HG03045 (cell line): ENCODE measurements around the gene ZNF695.
"Not testable (repeated sequence)": the region's sequence is repeated elsewhere in the genome, so short reads cannot be mapped to it uniquely, and the experiment has no call there.

Source experiments
- ATAC-seq: cut with Tn5 transposase; IDR thresholded peaks from one replicate; pipeline ENCODE4 v1.9.1; 2021; ENCODE audit warnings: mild to moderate bottlenecking, moderate library complexity; ENCODE audit not compliant: unreplicated experiment

Gene ZNF695

GRCh38 chr1:247007511-247008405 is at the start of gene ZNF695:
ZNF695 (minus strand) TSS chr1:247008057; CDS start chr1:247007908, 149 bp downstream.
- peak; percentile 100 for ATAC-seq

- no peak for ATAC-seq
These were observed 48.2 kb upstream of the ZNF695 start for GRCh38 chr1:247056071-247056470.

GRCh38 chr1:247054992-247055415 is 47.1 kb upstream of the ZNF695 start:
- no peak for ATAC-seq

GRCh38 chr1:247047702-247048101 is 39.8 kb upstream of the ZNF695 start:
- no peak for ATAC-seq

- no peak for ATAC-seq
These were observed 39.4 kb upstream of the ZNF695 start for GRCh38 chr1:247047260-247047659.

- ATAC-seq, result no peak
These were observed 35.5 kb upstream of the ZNF695 start for GRCh38 chr1:247043406-247043805.

GRCh38 chr1:247037511-247038320 is 29.9 kb upstream of the ZNF695 start:
- ATAC-seq, result no peak

- not testable (repeated sequence) for ATAC-seq
These were observed 24.4 kb upstream of the ZNF695 start for GRCh38 chr1:247032306-247032705.

- not testable (repeated sequence) for ATAC-seq
These were observed 16.8 kb upstream of the ZNF695 start for GRCh38 chr1:247024658-247025057.

GRCh38 chr1:247013391-247013790 is 5.5 kb upstream of the ZNF695 start:
- ATAC-seq, result no peak

GRCh38 chr1:247008406-247008799 is 546 bp upstream of the ZNF695 start:
- ATAC-seq, result no peak

- not testable (repeated sequence) for ATAC-seq
These were observed 3.8 kb downstream of the ZNF695 start for GRCh38 chr1:247004081-247004480.

GRCh38 chr1:246989901-246990300 is 18.0 kb downstream of the ZNF695 start:
- no peak for ATAC-seq

- ATAC-seq, result no peak
These were observed 19.5 kb downstream of the ZNF695 start for GRCh38 chr1:246988316-246988715.

- ATAC-seq, result no peak
These were observed 20.7 kb downstream of the ZNF695 start for GRCh38 chr1:246987083-246987690.

GRCh38 chr1:246978785-246979184 is 29.1 kb downstream of the ZNF695 start:
- ATAC-seq, result no peak

GRCh38 chr1:246978281-246978680 is 29.6 kb downstream of the ZNF695 start:
- ATAC-seq, result no peak

- no peak for ATAC-seq
These were observed 35.9 kb downstream of the ZNF695 start for GRCh38 chr1:246971969-246972368.

GRCh38 chr1:246971090-246971721 is 36.7 kb downstream of the ZNF695 start:
- ATAC-seq, result no peak

- no peak for ATAC-seq
These were observed 38.2 kb downstream of the ZNF695 start for GRCh38 chr1:246969621-246970020.

- no peak for ATAC-seq
These were observed 41.4 kb downstream of the ZNF695 start for GRCh38 chr1:246966502-246966901.
